Hematopoietic multipotent progenitor cell treated with erythropoietin and hydrocortisone succinate and interleukin-3 and kit ligand, for 6 days (in vitro differentiated cells): ENCODE measurements around the gene KLF12.
A peak's percentile ranks its signal among the peaks of the same experiment; 100 is the strongest.

Experiments used
- DNase-seq: peaks from one replicate; pipeline ENCODE4 v3.0.0-alpha.2; 2015

The KLF12 gene

DNA sequence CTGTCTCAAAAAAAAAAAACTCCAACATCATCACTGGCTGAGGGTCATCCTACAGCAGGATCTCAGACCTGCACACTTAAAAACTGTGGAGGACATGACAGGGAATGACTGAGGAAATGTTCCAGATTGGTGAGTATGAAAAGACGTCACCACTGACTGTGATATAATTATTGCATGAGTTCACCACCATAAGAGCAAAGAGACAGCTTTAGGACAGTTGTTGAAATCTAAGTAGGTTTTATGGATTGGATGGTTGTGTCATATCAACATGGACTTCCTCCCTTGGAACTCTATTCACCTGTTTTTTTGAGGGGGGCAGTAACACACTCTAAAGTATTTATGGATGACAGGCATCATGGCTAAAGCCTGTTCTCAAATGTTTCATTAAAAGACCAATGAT is 31.5 kb downstream of the KLF12 start:
- no peak for DNase-seq

GRCh38 chr13:74101436-74101835 is 32.8 kb downstream of the KLF12 start:
- DNase-seq: peak; percentile 6

DNA sequence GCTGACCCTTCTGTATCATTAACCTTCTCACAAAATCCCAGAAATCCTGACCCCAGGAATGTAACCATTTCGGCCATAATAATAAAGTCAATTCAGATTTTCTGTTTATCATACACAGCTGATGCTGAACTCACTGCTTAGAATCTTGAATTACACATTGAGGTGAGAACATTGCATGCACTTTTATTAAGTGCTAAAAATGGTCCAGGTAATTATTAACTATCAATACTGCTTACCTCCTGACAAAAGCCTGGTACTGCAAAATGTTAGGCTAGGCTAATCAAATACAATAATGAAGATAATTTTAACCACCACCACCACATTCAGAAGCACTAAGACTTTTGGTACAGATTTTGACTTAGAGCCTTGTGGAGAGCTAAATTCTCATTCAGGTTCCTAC is 36.1 kb downstream of the KLF12 start:
- no peak for DNase-seq

- DNase-seq: no peak
These were observed 37.1 kb downstream of the KLF12 start for GRCh38 chr13:74097116-74097515.

GRCh38 chr13:74093691-74094090 is 40.5 kb downstream of the KLF12 start:
- no peak for DNase-seq

DNA sequence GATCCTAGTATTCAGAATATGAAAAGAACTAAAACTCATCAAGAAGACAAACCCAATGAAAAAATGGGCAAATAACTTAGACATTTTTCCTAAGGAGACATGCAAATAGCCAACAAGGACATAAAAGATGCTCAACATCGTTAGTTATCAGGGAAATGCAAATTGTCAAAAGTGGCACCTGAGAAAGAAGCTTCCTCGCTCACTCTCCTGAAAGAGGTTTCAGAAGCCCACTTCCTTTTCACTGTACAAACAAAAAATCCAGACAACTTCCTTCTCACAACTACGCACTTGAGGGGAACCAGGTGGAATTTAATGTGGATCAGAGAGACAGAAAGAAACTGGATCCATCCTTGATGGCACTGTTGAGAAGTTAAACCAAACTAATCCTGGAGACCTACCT is 41.5 kb downstream of the KLF12 start:
- no peak for DNase-seq

DNA sequence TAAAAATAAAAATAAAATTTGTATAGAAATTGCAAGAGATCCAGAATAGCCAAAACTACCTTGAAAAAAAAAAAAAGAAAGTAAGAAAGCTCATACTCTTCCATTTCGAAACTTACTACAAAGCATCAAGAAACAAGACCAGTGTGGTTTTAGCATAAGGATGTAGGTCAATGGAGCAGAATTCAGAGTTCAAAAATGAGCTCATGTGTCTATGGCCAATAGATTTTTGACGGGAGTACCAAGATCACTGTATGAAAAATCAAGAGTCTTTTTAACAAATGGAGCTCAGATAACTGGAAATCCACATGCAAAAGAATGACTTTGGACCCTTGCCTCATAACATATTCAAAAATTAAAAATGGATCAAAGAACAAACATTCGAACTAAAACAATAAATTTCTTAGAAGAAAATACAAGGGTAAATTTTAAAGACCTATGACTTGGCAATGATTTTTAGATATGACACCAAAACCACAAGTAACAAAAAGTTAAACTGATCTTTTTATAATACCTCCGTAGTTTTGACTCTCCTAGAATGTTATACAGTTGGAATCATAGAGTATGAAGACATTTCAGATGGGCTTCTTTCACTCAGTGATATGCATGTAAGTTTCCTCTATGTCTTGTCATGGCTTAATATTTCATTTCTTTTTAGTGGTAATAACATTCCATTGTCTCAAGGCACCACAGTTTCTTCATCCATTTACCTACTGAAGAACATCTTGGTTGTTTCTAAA is 43.2 kb downstream of the KLF12 start:
- DNase-seq: peak; percentile 5

GRCh38 chr13:74090397-74090796 is 43.8 kb downstream of the KLF12 start:
- DNase-seq: no peak

- no peak for DNase-seq
These were observed 46.8 kb downstream of the KLF12 start for GRCh38 chr13:74087357-74087756.
